Upper lobe of right lung (tissue), 1 donor: Measurements from ENCODE around the gene TMEM123. TPM values are rescaled to one million over a fixed set of nuclear protein-coding genes. Genes with fewer than 3 reads are reported as not detected.

Source experiments
- ATAC-seq: fragments of 200-7000 bp; cut with Tn5 transposase; one replicate; pipeline ENCODE4 v1.9.1; 2020; ENCODE audit warnings: mild to moderate bottlenecking, moderate library complexity
- DNase-seq: peaks from one replicate; pipeline ENCODE4 v3.0.0-alpha.2; 2020
- H3K27ac ChIP-seq: fragments of 200-600 bp; one replicate; pipeline ENCODE4 v1.8.0; 2022
- H3K27me3 ChIP-seq: fragments of 200-600 bp; one replicate; pipeline ENCODE4 v1.8.0; 2022; ENCODE audit warnings: mild to moderate bottlenecking
- H3K36me3 ChIP-seq: fragments of 200-600 bp; one replicate; pipeline ENCODE4 v1.8.0; 2022
- H3K4me1 ChIP-seq: fragments of 200-600 bp; one replicate; pipeline ENCODE4 v1.8.0; 2022
- H3K4me3 ChIP-seq: fragments of 200-600 bp; one replicate; pipeline ENCODE4 v1.8.0; 2022; ENCODE audit warnings: mild to moderate bottlenecking
- H3K9me3 ChIP-seq: fragments of 200-600 bp; one replicate; pipeline ENCODE4 v1.8.0; 2022
- intact Hi-C: fragments of 100-400 bp; cut with DNase I; formaldehyde crosslinking; loops from one replicate; pipeline ENCODE4 v1.11.0; 2022
- total RNA-seq: library from RNA; stranded (reverse); fragmentation: NEBNext Ultra II Directional; extraction: Animal tissue kit (Norgen Biotek cat#: 25700); gene quantifications from one replicate; pipeline ENCODE4 v1.2.1, GENCODE V29; 2021
- TF ChIP-seq, protein P1 (sequence below): fragments of 200-600 bp; IDR thresholded peaks from one replicate; pipeline ENCODE4 v1.8.0; 2022; ENCODE audit warnings: antibody characterized with exemption
- donor health status: DM: no; HTN: yes; CAD: no; lungs with severe emphysema.

TMEM123 gene
- total RNA-seq, 1 donor from 2014 or later = 203 TPM

DNA sequence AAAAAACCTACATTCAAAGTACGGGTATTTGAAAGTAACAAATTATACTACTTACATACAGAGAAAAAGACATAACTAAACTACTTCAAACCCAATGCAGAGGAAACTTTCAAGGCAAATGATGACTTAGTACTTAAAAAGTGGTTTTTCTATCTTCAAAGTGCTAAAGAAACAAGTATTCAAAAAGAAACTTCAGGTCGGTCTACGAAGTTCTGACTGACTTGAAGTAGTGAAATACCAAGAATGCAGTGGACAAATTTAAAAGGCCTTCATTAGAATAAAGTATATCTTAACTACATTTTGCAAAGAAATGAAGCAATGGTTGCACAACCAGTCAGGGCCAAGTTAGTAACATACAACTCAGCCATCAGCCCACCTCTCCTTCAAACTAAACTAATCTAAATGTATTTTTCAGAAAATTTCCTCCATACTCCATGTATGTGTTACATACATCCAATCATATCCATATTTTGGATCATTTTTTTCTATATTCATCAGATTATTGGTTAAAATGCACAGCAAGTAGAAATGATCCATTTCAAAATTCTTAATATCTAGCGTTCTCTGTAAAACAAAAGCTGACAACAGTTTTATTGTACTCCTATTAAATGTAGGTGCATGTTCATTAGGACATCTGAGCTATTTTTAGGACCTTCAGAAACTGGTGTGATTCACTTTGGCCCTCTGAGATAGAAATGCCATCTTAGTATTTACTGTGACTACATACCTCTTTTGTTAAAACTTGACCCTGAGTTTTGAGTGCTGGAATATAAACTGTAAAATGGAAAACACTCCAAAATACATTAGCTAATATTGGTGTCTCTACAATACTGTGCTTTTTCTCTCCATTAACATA, 55.6 kb downstream of the TMEM123 start:
- Histone ChIP-seq H3K27ac (no peak overlapping the region), H3K27me3 (no peaks in the 10 kb centered on the region), H3K9me3 (no peaks in the 10 kb centered on the region), H3K4me3 (no peak overlapping the region), H3K36me3 (peaks cover 94% of the 10 kb centered on the region), H3K4me1 (no peaks in the 10 kb centered on the region)
- TF ChIP-seq, protein P1, sequence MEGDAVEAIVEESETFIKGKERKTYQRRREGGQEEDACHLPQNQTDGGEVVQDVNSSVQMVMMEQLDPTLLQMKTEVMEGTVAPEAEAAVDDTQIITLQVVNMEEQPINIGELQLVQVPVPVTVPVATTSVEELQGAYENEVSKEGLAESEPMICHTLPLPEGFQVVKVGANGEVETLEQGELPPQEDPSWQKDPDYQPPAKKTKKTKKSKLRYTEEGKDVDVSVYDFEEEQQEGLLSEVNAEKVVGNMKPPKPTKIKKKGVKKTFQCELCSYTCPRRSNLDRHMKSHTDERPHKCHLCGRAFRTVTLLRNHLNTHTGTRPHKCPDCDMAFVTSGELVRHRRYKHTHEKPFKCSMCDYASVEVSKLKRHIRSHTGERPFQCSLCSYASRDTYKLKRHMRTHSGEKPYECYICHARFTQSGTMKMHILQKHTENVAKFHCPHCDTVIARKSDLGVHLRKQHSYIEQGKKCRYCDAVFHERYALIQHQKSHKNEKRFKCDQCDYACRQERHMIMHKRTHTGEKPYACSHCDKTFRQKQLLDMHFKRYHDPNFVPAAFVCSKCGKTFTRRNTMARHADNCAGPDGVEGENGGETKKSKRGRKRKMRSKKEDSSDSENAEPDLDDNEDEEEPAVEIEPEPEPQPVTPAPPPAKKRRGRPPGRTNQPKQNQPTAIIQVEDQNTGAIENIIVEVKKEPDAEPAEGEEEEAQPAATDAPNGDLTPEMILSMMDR = no peak
- ATAC-seq = no peak
- no peak for DNase-seq
- intact Hi-C loops = loop anchor here (10.0 kb wide), 1 partner anchor 88 kb away; no protein-coding TSS in a partner anchor

DNA sequence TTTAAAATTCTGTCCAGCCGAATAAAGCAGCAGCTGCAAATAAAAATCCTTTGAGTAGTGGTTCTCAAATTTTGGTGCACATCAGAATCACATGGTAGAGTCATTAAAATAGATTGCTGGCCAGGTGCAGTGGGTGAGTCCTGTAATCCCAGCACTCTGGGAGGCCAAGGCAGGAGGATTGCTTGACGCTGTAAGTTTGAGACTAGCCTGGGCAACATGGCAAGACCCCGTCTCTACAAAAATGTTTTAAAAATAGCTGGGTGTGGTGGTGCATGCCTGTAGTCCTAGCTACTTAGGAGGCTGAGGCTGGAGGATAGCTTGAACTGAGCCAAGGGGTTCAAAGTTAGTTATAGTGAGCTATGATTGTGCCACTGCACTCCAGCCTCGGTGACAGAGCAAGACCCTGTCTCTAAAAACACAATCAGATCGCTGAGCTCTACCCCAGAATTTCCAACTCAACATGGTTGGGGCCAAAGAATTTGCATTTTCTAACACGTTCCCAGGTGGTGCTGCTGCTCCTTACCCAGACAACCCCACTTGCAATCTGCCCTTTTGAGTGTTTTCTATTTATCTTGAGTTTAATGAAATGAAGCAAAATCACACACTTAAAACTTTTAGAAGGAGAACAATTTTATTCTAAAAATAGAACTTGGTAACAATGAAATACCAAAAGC, 56.7 kb downstream of the TMEM123 start:
- no peaks in the 10 kb centered on the region for H3K4me1 ChIP-seq
- TF ChIP-seq, protein P1 = no peak
- H3K36me3 ChIP-seq = peaks cover 92% of the 10 kb centered on the region
- DNase-seq = no peak
- no peak overlapping the region for H3K4me3 ChIP-seq
- H3K9me3 ChIP-seq = no peaks in the 10 kb centered on the region
- no peaks in the 10 kb centered on the region for H3K27me3 ChIP-seq
- ATAC-seq = no peak
- intact Hi-C loops = loop anchor here (10.0 kb wide), 1 partner anchor 89 kb away; no protein-coding TSS in a partner anchor
- no peak overlapping the region for H3K27ac ChIP-seq

DNA sequence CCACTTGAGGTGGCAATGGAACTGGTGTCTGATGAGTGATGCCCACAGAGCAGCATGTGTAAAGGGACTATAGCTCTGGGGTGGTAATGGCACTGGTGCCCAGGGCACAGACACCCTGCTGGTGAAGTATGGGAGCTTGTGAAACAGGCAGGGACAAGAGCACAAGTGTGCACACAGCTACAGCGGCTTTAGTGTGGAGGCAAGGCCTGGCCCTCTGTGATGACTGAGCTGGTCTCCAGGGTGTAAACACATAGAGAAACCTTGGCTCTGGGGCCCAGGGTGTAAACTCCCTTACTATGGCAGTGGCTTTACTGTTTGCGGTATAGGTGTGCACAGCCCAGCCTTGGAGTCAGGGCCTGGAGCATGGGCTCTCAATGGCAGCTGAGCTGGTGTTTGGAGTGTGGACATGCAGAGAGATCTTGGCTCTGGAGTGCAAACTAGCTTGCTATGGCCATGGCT, 59.3 kb downstream of the TMEM123 start:
- TF ChIP-seq, protein P1 = no peak
- Histone ChIP-seq H3K27ac (no peak overlapping the region), H3K9me3 (no peaks in the 10 kb centered on the region), H3K36me3 (peaks cover 81% of the 10 kb centered on the region), H3K4me1 (no peaks in the 10 kb centered on the region), H3K4me3 (no peak overlapping the region), H3K27me3 (no peaks in the 10 kb centered on the region)
- intact Hi-C loops = loop anchor here (10.0 kb wide), 1 partner anchor 92 kb away; no protein-coding TSS in a partner anchor
- DNase-seq (no peak), ATAC-seq (no peak)

DNA sequence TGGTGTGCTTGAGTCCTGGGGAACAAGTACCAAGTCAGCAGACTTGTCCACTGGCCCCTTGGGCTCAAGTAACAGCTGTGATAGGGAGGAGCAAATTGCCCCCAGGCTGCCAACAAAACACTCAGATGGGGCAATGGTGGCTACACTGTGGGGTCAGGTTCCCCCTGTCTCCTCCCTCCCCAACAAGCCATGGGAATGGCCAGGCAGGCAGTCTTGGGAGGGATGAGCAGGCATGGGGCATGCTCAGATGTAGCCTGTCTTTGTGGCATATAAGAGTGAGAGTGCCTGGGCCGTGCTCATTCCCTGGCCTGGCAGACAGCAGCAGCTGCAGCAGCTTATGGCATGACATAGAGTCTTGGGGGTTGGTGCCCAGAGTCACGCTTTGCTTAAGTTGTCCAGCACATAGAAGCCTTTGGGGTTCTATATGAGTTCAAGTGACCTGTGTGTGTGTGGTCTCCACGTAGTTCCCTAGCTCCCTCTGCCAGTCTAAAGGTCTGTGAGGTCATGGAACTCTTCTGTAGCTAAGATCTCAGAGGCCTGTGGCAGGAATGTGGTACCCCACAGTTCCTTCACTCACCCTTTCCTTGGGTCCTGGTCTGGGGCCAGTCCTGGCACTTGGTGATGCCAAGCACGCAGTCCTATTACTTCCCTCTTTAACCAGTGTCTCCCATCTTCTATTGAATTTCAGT, 60.9 kb downstream of the TMEM123 start:
- intact Hi-C loops = loop anchor here (10.0 kb wide), 1 partner anchor 93 kb away; no protein-coding TSS in a partner anchor
- no peak overlapping the region for H3K27ac ChIP-seq
- H3K4me3 ChIP-seq = no peak overlapping the region
- no peaks in the 10 kb centered on the region for H3K27me3 ChIP-seq
- TF ChIP-seq, protein P1 = no peak
- no peaks in the 10 kb centered on the region for H3K9me3 ChIP-seq
- H3K36me3 ChIP-seq = peaks cover 65% of the 10 kb centered on the region
- H3K4me1 ChIP-seq = no peaks in the 10 kb centered on the region
- DNase-seq = no peak
- no peak for ATAC-seq

DNA sequence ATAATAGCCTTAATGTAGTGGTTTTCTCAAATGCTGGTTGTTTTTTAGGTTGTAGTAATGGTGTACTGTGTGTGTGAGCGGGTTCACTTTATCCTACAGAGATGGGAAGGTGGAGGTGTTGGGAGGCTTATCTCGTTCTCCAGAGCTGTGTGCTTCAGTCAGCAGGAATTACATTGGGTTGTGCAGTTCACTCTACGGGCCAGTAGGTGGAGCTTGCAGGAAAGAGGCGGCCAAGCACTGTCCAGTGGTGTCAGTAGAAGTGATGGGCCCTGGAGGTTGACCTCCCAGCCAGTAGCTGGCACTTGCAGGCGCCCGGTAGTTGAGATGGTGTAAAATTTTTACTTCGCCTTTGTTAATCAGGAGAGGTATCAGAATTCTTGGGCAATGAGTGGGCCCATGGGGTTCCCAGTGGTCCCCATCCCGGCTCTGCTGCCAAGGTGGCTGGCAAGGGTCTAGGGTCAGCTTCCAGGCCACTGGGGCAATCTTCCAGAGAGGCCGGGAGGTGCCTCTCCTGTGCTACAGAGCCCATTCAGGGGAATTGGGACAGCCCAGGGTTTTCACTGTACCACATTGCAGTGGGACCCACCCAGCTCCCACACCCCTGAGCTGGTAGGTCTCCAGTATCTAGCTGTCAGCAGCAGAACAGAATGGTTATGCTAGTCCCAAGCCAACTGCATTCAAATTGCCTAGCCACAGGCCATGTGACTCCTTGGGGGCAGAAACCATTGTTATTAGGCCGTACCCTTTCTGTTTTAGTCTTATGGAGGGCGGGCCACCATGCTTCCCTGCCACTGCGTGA, 61.7 kb downstream of the TMEM123 start:
- intact Hi-C loops = loop anchor here (10.0 kb wide), 1 partner anchor 94 kb away; no protein-coding TSS in a partner anchor
- H3K4me1 ChIP-seq = no peaks in the 10 kb centered on the region
- DNase-seq = no peak
- no peaks in the 10 kb centered on the region for H3K9me3 ChIP-seq
- TF ChIP-seq, protein P1 = peak; percentile 80
- H3K36me3 ChIP-seq = peaks cover 57% of the 10 kb centered on the region
- no peak overlapping the region for H3K4me3 ChIP-seq
- no peak overlapping the region for H3K27ac ChIP-seq
- H3K27me3 ChIP-seq = no peaks in the 10 kb centered on the region
- peak; percentile 97 for ATAC-seq
